CD4-positive, alpha-beta T cell treated with Interleukin-17A for 4 hours (primary cell): ENCODE results near the gene TCHP.
"Not testable (repeated sequence)": the region's sequence is repeated elsewhere in the genome, so short reads cannot be mapped to it uniquely, and the experiment has no call there.

ENCODE experiments used
- DNase-seq: peaks from one replicate; pipeline ENCODE4 v3.0.0-alpha.2; 2020; ENCODE audit warnings: mixed read lengths

Gene TCHP

GRCh38 chr12:109899783-109900751 lies at the start of gene TCHP:
TSS of gene TCHP (plus strand) at chr12:109900274. CDS start at chr12:109903027, 2,753 bp downstream.
- peak; percentile 84 for DNase-seq

GRCh38 chr12:109850518-109850917 lies 49.6 kb upstream of the TCHP start:
- DNase-seq, result not testable (repeated sequence)

- DNase-seq, result no peak
Observed at GRCh38 chr12:109855377-109855776, 44.7 kb upstream of the TCHP start.

- DNase-seq, result no peak
Observed at GRCh38 chr12:109857715-109858114, 42.4 kb upstream of the TCHP start.

GRCh38 chr12:109858764-109859163 lies 41.3 kb upstream of the TCHP start:
- DNase-seq, result no peak

- no peak for DNase-seq
Observed at GRCh38 chr12:109860977-109861376, 39.1 kb upstream of the TCHP start.

GRCh38 chr12:109861689-109862314 lies 38.3 kb upstream of the TCHP start:
- DNase-seq, result no peak

GRCh38 chr12:109862491-109862890 lies 37.6 kb upstream of the TCHP start:
- DNase-seq, result not testable (repeated sequence)

- no peak for DNase-seq
Observed at GRCh38 chr12:109863847-109864712, 36.0 kb upstream of the TCHP start.

- no peak for DNase-seq
Observed at GRCh38 chr12:109864916-109865315, 35.2 kb upstream of the TCHP start.

GRCh38 chr12:109868182-109869051 lies 31.7 kb upstream of the TCHP start:
- no peak for DNase-seq

- DNase-seq, result no peak
Observed at GRCh38 chr12:109870648-109871047, 29.4 kb upstream of the TCHP start.

- no peak for DNase-seq
Observed at GRCh38 chr12:109871668-109872314, 28.3 kb upstream of the TCHP start.

- DNase-seq, result no peak
Observed at GRCh38 chr12:109873653-109874052, 26.4 kb upstream of the TCHP start.

GRCh38 chr12:109875572-109876131 lies 24.4 kb upstream of the TCHP start:
- DNase-seq, result no peak

GRCh38 chr12:109876406-109876805 lies 23.7 kb upstream of the TCHP start:
- no peak for DNase-seq

GRCh38 chr12:109877504-109878246 lies 22.4 kb upstream of the TCHP start:
- no peak for DNase-seq

- no peak for DNase-seq
Observed at GRCh38 chr12:109878247-109878625, 21.8 kb upstream of the TCHP start.

- DNase-seq, result no peak
Observed at GRCh38 chr12:109878749-109879148, 21.3 kb upstream of the TCHP start.

- DNase-seq, result peak; percentile 26
Observed at GRCh38 chr12:109879351-109880042, 20.6 kb upstream of the TCHP start.
